K562 (cell line): ENCODE data around the gene NRXN2. TPM values are rescaled to one million over a fixed set of nuclear protein-coding genes. Genes with fewer than 3 reads are reported as not detected.

ENCODE experiments used
- AFF1 ChIP-seq, 2 experiments: fragments of 450-650 bp; IDR thresholded peaks; 2 replicates each; pipeline ENCODE4 v1.6.1; 2018; ENCODE audit warnings: mild to moderate bottlenecking in 2 of 2, low read depth in 1 of 2; ENCODE audit not compliant: partially characterized antibody in 2 of 2
- CBFB ChIP-seq: sonication (generic); formaldehyde crosslinking; IDR thresholded peaks from 2 replicates; pipeline ENCODE4 v1.4.0; 2020; ENCODE audit warnings: mild to moderate bottlenecking, missing genetic modification reagents
- CHD2 ChIP-seq: IDR thresholded peaks from 2 replicates; pipeline ENCODE4 v1.6.1; 2011; ENCODE audit warnings: low read depth, low read length
- HCFC1 ChIP-seq: IDR thresholded peaks from 2 replicates; pipeline ENCODE4 v1.6.1; 2012; ENCODE audit warnings: low read depth, low read length, improper control_type of control experiment
- NR2C1 ChIP-seq, 2 experiments: fragments of 450-650 bp; IDR thresholded peaks; 2 replicates each; pipeline ENCODE4 v1.6.1; 2017; ENCODE audit warnings: mild to moderate bottlenecking in 2 of 2, antibody characterized with exemption in 1 of 2, inconsistent platforms in 1 of 2, missing compliant biosample characterization in 1 of 2, missing genetic modification characterization in 1 of 2
- RREB1 ChIP-seq: fragments of 250-450 bp; sonication (Bioruptor Pico); IDR thresholded peaks from 2 replicates; pipeline ENCODE4 v1.4.0; 2020
- STAG1 ChIP-seq: sonication (generic); formaldehyde crosslinking; IDR thresholded peaks from 2 replicates; pipeline ENCODE4 v1.5.0; 2020; ENCODE audit warnings: missing genetic modification reagents, borderline replicate concordance
- TFAP4 ChIP-seq: sonication (generic); formaldehyde crosslinking; IDR thresholded peaks from 2 replicates; pipeline ENCODE4 v1.8.0; 2022; ENCODE audit warnings: missing genetic modification reagents, mild to moderate bottlenecking, moderate library complexity, borderline replicate concordance
- polyA plus RNA-seq, 8 experiments: library from polyadenylated mRNA; depleted of rRNA in 4 of 8; stranded (reverse) in 5 of 8; unstranded in 3 of 8; fragments of >200 nt; fragmentation: Nextera tagmentation in 2 of 8; fragmentation: Illumina TruSeq in 1 of 8; extraction: Ambion mirVana in 2 of 8; extraction: Trizol in 1 of 8; gene quantifications; 2 replicates each; pipeline versions ENCODE4 v1.2.1 to v1.2.3, GENCODE V29; 2011 to 2014; ENCODE audit warnings: inconsistent platforms in 1 of 8, missing spikeins in 1 of 8
- total RNA-seq, 7 experiments: library from RNA; depleted of rRNA in 6 of 7; stranded (reverse); fragments of >200 nt in 6 of 7; fragmentation: Illumina TruSeq in 2 of 7; extraction: Trizol in 2 of 7; gene quantifications; 2 replicates each; pipeline versions ENCODE4 v1.2.1 to v1.2.3, GENCODE V29; 2011 to 2021; ENCODE audit warnings: low replicate concordance in 1 of 7

Gene NRXN2
- total and polyA plus RNA-seq, 9 of the 15 experiments (the other 6 are each of a cell fraction or from before 2014, with no cell fraction given), result 0.07 to 0.47 (median 0.15) TPM; not detected in 4

- TF ChIP-seq STAG1 (CRISPR knock-in tag) (no peak), HCFC1 (peak; percentile 93), NR2C1 (IDR thresholded peaks at IDR 0.05) (no peak), NR2C1 (tag; IDR thresholded peaks at IDR 0.05) (peak; percentile 34; the same call in 1 of the 2 replicates), RREB1 (no peak), TFAP4 (CRISPR knock-in tag) (0 out of 2 replicates have a peak, but pooled peaks have one; percentile 27), CHD2 (peak; percentile 56), CBFB (CRISPR knock-in tag) (no peak), AFF1 (IDR thresholded peaks at IDR 0.05; ENCODE audit: low read depth in 1 of 2, partially characterized antibody in 2 of 2) (peak in 1 of 2 experiments; percentile 95)
Measured at GRCh38 chr11:64619811-64620380, 103.1 kb downstream of the NRXN2 start (continued).
